Femur (tissue), 1 donor: ENCODE data around the gene CAV2.

ENCODE experiments used
- DNase-seq: peaks from one replicate; pipeline ENCODE4 v3.0.0-alpha.2; 2017

The CAV2 gene

GRCh38 chr7:116496653-116497052 is 2.9 kb upstream of the CAV2 start:
- no peak for DNase-seq

GRCh38 chr7:116497708-116498107 is 1.8 kb upstream of the CAV2 start:
- DNase-seq, result no peak

DNA sequence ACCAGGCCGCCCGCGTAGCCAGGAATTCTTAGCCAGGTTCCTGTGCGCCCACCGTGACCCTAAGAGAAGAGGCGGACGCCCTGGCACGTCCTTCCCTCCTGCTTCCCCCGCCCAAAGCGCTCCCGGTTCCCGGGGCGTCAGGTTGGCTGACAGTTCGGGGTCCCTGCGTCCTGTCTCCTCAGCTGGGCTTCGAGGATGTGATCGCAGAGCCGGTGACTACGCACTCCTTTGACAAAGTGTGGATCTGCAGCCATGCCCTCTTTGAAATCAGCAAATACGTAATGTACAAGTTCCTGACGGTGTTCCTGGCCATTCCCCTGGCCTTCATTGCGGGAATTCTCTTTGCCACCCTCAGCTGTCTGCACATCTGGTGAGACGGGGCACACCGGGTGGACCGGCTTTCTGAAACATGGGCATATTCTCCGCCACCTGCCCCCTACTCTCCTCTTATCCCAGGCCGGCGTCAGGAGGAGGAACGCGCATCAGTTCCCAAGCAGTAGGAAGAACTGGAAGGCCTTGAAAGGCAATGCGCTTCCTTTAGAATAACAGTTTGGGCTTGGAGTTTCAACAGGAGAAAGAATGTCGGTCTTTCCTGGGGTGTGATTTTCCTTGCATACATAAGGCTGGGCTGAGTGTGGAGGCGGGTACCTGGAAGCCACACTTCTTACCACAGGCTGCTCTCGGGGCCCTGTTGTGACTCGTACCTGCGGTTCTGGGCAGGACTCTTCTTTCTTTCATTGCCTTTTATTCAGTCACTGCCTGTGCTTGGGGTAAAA is 728 bp downstream of the CAV2 start:
- DNase-seq, result peak; percentile 47

DNA sequence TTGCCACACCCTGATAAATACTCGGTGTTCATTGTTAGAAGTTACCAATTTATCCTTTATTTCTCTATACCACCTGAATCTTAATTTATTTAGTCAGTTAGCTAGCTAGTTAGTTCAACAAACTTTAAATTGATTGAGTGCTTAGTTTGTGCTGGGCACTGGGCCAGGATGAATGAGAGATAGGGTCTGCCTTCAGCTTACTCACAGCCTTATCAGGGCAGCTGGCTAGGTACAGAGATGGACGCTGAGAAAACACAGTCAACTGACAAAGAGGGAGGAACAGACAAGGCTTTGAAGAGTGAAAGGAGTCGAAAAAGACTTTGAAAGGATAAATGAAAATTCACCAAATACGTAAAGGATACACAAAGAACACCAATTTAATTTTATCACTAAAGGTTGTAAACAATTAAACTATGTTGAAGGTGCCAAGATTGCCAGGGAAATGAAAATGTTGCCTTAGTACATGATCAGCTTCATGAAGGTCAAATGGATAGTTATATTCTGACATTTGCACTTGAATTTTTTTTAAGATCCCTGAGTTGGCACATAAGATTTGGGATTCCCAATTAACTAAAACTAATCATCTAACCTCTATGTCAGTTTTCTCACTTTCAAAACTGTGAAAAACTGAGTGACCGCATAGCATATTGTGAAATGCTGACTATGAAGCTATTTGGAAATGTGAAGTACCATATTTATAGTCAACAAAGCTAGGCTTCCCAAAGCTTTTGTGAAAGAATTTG is 2.1 kb downstream of the CAV2 start:
- DNase-seq, result no peak

- DNase-seq, result no peak
These were observed 2.9 kb downstream of the CAV2 start for GRCh38 chr7:116502201-116503096.

DNA sequence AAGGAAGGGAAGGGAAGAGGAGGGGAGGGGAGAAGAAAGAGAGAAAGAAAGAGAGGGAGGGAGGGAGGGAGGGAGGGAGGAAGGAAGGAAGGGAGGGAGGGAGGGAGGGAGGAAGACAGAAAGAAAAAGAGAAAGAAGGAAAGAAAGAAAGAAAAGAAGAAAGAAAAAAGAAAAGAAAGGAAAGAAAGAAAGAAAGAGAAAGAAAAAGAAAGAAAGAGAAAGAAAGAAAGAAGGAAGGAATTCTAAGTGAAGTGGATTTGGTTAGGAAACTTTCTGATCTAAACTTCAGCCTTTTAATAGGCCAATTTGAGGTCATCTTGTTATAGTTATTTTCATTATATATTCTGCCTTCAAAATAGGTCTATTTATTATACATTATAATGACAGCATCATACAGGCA is 4.3 kb downstream of the CAV2 start:
- DNase-seq, result no peak

DNA sequence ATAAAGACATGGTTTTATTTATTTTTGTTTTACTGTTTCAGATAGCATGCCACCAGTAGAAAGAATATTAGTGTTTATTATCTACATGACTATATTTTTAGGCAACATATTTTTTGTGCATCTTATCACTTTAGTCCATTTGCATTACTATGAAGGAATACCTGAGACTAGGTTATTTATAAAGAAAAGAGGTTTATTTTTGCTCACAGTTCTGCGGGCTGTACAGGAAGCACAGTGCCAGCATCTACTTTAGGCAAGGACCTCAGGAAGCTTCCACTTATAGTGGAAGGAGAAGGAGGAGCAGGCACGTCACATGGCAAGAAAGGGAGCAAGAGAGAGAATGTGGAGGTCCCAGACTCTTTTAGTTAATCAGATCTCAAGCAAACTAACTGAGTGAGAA is 5.7 kb downstream of the CAV2 start:
- no peak for DNase-seq

DNA sequence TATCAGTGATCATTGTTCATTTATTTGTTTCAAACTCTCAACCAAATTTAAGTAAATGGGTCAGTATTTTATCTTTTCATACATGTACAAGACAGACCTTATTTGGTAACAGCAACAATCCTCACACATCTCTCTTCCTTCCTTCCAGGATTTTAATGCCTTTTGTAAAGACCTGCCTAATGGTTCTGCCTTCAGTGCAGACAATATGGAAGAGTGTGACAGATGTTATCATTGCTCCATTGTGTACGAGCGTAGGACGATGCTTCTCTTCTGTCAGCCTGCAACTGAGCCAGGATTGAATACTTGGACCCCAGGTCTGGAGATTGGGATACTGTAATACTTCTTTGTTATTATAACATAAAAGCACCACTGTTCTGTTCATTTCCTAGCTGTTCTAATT is 6.3 kb downstream of the CAV2 start:
- no peak for DNase-seq

- no peak for DNase-seq
These were observed 10.5 kb downstream of the CAV2 start for GRCh38 chr7:116509982-116510579.

DNA sequence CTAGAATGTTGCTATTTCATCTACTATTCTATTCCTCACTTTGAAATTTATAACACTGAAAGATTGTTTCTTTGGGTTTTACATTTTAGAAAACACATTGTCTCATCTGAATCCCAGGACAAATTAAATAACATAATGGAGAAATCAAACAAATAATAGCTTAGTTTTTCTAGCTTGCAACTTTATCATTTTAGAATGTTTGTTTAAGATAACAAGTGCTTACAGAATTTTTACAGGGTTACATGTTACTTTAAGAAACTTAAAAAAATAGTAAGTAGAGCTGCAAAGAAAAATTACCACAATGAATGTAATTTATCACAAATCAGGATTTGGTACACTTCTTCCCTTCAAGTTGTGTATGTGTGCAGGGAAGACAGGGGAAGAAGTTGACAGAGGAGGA is 11.3 kb downstream of the CAV2 start:
- no peak for DNase-seq

DNA sequence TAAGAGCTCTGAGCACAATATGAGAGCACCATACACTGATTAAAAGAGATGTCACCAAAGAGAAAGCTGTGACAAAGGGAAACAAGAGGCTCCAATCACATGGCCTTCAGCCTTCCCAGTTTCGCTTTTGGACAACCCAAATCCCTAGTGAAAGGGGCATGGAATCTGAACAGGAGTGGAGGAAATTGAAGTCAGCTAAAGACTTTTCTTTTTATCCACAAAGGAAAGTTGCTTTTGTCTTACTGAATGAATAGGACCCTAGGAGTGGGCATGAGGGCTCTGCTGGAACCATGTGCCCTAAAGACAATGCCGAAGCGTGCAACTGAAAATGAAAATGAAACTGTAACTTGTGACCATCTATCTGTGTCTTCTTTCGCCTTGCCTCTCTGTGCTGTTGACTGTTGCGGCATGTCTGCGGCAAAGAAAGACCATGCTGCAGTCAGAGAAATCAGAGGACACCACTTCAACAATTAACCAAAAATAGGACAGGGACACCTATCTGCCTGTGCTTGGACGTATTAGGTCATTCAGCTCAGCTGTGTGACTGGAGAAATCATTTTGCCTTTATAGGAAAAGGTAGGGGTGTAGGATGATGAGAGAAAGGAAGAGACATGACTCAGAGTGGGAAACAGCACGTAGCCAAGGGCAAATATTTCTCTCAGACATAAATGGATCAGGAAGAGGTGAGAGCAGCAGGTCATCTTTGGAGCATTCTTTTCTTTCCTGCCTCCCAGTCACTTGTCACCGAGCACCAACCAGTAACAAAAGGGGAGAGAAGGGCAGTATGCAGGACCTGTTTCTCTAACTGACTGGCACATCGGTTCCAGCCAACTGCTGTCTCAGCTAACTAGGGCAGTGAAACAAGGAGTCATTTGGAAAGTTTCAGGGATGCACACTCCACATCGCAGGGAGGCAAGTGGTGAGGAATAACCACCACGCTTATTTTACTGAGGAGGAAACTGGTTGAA is 12.3 kb downstream of the CAV2 start:
- no peak for DNase-seq

GRCh38 chr7:116512520-116513188 is 13.1 kb downstream of the CAV2 start:
- DNase-seq, result no peak

GRCh38 chr7:116515584-116515983 is 16.0 kb downstream of the CAV2 start:
- DNase-seq, result no peak

DNA sequence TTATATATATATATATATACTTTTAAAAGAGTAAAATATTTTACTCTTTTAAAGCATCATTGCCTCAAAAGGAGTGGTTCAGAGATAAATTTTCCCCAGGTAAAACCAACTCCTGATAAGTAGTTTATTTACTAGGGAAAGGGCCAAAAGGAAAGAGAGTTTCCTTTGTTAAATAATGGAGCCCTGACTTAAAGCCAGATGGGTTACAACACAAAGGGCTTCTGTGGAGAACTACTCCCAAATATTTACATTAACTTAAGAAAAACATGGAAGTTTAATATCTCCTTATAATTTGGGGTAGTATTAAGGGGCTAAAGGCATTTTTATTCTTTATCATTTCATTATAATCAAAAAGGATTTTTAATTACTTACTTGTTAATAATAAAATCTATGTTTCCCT is 16.8 kb downstream of the CAV2 start:
- DNase-seq, result no peak

- no peak for DNase-seq
These were observed 18.1 kb downstream of the CAV2 start for GRCh38 chr7:116517626-116518025.

DNA sequence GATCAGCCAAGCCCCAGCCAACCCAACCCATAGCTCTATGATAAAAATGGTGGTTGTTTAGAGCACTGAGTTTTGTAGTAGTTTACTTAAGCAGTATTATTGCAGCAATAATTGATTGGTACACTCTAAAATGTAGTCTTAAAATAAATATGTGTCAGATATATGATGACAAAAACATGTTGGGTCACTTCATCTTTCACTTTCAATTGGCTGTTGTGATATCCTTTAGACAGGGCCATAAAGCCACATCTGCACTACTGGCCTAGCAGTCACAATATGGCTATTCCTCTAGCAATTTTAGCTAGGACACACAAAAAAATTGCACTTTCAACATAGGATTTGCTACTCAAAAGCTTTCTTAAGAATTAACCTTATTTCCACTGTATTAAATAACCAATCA is 19.4 kb downstream of the CAV2 start:
- DNase-seq, result no peak

- DNase-seq, result no peak
These were observed 21.6 kb downstream of the CAV2 start for GRCh38 chr7:116521046-116521664.

GRCh38 chr7:116522247-116522646 is 22.7 kb downstream of the CAV2 start:
- DNase-seq, result no peak

GRCh38 chr7:116524221-116524608 is 24.7 kb downstream of the CAV2 start:
- no peak for DNase-seq

- peak; percentile 79 for DNase-seq
These were observed 25.2 kb downstream of the CAV2 start, which contains the start of gene CAV1 for GRCh38 chr7:116524609-116525297. TSS of gene CAV1 (plus strand) at chr7:116525036. CDS start at chr7:116525063, 27 bp downstream.
